Activated CD4-positive, alpha-beta T cell treated with anti-CD3 and anti-CD28 coated beads, Interleukin-2, amount 50 U/mL, for 16 hours (primary cell): ENCODE results near the gene BICRA.
A peak's percentile ranks its signal among the peaks of the same experiment; 100 is the strongest.
"Not testable (repeated sequence)": the region's sequence is repeated elsewhere in the genome, so short reads cannot be mapped to it uniquely, and the experiment has no call there.

Experiments used
- DNase-seq: peaks from one replicate; pipeline ENCODE4 v3.0.0-alpha.2; 2020

Gene BICRA

DNA sequence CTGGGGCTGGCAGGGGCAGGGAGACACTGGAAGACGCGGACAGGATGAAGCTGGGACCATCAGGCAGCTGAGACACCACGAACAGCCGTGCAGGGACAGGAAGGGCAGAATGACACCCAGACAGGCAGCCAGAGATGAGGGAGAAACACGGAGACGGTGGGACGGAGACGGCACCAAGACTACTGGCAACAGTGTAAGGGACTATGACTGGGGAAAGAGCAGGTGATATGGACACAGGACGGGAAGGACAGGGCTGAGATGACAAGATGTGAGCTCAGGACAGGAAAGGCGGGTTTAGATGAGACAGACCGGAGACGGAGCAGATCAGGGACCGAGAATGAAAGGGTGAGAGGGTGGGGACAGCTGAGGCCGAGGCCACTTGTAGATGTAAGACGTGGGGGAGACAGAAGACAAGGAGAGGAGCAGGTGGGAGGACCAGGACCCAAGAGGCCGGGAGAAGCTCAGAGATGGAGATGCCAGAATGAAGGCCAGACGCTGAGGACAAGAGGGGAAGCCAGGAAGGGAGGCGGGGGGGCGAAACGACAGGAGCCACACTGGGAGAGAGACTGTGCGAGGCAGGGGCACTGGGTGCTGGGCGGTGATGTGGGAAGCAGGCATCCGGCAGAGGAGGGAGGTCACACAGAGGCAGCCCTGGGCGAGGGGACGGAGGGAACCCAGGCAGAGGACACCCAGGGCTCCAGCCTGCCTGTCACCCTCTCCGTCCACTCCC, 86.8 kb downstream of the BICRA start:
- no peak for DNase-seq

DNA sequence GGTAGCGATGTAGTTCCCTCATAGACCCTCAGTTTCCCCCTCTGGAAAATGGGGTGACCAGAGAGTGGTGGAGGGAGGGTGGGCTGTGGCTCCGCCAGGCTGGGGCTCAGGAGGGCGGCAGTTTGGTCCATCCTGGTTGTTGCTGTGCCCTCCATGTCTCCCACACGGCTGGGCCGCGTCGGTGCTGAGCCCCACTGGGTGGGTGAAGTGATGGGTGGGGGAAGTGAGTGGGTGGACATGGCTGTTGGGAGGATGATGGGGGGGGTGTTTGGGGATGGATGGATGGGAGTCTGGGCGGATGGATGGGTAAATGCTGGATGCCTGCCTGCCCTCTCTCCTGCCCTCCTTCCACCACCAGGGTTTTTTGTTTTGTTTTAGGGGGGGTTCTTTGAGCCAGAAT, 87.7 kb downstream of the BICRA start:
- DNase-seq, result no peak

DNA sequence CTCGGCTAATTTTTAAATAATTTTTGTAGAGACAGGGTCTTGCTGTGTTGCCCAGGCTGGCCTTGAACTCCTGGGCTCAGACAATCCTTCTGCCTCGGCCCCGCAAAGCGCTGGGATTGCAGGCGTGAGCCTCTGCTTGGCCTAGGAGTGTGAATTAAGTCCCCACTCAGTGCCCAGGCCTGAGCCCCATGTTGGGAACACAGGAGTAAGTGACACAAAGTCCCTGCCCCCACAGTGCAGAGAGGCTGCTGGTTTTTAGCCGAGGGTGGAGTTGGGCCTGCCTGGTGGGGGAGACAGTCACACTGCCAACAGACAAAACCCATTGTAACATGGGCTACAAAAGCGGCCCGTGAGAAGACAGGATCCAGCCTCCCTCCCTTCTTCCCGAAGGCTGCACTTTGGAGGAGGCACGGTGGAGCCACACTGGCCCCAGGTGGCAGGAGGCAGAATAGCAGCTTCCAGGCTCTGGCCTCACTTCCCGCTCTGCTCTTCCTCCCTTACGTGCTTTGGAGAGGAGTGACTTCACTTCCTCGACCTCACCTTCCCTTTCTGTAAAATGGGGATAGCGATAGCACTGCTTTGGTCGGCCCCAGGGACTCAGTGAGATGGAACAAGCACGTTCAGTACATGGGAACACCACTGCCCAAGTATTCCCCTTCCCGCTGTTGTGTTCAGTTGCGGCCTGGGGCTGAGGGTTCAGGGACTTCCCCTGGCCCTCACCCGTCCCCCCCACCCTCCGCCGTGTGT, 89.1 kb downstream of the BICRA start:
- DNase-seq, result peak; percentile 66

DNA sequence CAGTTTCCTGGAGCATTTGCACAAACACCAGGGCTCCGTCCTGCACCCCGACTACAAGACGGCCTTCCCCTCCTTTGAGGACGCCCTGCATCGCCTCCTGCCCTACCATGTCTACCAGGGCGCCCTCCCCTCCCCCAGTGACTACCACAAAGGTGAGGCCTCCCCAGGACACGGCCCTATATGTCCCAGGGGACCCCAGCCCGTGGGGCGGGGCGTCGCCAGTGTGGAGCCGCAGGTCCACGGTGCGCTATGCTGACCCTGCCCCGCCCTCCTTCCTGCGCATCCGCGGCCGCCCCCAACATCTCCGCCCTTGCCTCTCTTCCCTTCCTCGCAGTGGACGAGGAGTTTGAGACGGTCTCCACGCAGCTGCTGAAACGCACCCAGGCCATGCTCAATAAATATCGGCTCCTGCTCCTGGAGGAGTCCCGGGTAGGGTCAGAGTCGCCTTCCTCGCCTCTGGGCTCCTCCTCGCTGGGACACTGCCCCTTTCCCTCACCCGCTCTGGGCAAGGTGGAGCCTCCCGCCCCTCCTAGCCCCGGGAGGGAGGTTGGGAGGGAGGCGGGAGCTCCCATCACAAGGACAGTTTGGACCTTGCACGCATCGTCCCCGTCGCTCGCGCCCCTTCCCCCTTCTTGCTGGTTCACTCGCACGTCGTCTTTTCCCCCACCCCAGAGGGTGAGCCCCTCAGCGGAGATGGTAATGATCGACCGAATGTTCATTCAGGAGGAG, 89.9 kb downstream of the BICRA start:
- no peak for DNase-seq

DNA sequence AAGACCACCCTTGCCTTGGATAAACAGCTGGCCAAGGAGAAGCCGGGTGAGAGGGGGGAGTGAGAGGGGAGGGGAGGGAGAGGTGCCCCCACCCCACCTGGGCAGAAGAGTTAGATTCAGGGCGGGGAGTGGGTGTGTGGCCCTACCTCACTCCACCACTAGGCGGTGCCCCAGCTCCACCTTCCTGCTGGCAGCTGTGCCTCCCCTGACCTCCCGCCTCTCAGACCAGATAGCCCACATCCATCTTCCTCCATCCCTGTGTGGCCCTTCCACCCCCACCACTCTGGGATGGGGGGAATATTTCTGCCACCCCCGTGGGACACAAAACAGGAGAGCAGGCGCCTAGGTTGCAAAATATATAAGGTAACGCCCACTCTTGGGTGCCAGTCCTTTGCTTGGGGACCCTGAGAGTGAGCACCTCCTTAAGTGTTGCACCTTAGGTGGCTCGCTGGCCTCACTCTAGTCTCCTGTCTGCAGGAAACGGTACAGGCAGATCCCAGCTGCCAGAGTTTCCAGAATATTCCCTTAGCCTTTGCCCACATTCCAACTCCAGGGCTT, 90.5 kb downstream of the BICRA start:
- peak; percentile 46 for DNase-seq

DNA sequence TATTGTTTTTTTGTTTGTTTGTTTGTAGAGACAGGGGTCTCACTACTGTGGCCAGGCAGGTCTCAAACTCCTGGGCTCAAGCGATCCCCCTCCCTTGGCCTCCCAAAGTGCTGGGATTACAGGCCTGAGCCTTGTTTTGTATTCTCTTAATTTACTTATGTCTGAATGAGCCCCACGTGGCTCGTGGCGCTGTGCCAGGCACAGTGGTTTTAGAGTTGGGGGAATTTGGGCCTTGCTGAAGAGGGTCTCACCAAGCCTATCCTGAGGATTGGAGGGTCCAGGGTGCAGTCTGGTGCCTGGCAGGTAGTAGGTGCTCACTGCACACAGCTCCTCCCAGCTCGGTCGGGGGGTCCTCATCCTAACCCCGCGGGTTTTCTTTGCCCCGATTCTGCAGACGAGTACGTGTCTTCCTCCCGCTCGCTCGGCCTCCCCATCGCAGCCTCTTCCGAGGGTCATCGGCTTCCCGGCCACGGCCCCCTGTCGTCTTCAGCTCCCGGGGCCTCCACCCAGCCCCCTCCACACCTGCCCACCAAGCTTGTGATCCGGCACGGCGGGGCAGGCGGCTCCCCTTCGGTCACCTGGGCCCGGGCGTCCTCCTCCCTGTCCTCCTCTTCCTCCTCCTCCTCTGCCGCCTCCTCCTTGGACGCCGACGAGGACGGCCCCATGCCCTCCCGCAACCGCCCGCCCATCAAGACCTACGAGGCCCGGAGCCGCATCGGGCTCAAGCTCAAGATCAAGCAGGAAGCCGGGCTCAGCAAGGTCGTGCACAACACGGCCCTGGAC, 92.2 kb downstream of the BICRA start:
- DNase-seq, result no peak

DNA sequence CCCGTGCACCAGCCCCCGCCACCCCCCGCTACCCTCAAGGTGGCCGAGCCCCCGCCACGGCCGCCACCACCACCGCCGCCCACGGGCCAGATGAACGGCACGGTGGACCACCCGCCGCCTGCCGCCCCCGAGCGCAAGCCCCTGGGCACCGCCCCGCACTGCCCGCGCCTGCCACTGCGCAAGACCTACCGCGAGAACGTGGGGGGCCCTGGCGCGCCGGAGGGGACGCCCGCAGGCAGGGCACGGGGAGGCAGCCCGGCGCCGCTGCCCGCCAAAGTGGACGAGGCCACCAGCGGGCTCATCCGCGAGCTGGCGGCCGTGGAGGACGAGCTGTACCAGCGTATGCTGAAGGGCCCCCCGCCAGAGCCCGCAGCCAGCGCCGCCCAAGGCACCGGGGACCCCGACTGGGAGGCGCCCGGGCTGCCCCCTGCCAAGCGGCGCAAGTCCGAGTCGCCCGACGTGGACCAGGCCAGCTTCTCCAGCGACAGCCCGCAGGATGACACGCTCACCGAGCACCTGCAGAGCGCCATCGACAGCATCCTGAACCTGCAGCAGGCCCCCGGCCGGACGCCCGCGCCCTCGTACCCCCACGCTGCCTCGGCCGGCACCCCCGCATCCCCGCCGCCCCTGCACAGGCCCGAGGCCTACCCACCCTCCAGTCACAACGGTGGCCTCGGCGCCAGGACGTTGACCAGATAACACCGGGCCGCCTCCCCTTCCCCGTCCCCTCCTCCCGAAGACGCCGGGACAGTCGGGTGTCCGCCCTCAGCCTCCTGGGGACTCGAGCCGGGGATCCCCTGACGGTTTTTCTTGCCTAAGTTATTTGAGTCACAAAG, 93.0 kb downstream of the BICRA start:
- DNase-seq, result no peak

DNA sequence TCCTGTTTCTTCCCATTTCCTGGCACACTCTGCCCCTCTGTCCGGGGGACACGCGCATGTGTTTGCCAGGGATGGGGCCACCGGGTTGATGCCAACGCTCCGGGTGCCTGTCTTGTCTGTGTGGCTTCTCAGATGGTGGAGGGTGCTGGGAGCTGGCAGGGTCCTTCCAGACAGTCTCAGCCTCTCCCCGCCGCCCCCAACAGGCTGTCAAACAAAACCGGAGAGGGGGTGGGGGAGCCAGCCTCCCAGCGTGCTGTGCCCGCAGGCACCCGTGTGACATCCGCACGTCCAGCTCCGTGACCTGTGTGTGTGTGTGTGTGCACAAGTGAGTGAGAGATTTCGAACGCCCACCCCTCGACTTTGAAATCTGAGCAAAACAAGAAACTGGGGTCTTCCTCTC, 93.7 kb downstream of the BICRA start:
- DNase-seq, result no peak

DNA sequence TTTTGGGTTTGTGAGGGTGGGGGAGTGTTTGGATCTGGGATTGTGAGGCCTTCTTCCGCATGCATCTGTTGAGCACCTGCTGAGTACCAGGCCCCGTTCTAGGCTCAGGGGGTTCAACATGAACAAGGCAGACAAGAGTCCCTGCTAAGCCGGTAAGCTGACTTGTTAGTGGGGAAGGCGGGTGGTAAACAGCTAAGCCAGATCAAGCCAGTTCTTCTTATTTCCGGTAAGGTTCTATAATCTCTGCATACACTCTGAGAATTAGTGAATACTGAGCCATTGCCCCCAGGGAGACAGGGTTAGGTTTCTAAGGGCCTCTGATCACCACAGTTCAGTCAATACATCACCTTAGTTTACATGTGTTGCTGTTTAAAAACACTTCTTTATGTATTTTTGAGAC, 94.4 kb downstream of the BICRA start:
- no peak for DNase-seq

DNA sequence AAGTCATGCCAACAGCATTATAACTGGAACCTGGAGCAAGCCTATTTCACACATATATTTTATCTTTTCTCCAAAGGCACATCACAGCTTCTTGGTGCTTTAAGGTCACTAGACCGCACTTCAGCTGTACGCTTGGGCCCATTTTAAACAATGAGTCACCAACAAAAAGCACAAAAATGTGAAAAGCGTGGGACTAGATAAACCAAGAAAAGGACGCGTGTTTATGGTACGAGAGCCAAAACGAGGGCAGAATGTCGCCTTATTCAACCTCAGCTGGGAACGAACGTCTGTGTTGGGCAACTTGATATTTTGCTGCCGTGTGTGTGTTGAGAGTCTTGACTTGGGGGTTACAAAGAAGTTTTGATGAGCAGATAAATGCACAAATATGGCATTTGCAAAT, 95.1 kb downstream of the BICRA start:
- DNase-seq, result no peak

DNA sequence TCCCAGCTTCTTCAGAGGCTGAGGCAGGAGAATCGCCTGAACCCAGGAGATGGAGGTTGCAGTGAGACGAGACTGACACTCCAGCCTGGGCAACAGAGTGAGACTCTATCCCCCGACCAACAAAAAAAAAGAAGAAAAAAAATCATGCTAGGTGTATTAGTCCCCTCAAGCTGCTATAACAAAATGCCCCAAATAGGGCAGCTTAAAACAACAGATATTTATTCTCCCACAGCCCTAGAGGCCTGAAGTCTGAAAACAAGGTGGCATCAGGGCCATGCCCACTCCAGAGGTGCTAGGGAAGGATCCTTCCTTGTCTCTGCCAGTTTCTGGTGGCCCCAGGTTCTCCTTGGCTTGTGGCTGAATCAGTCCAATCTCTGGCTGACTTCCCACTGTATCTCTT, 95.7 kb downstream of the BICRA start:
- no peak for DNase-seq

DNA sequence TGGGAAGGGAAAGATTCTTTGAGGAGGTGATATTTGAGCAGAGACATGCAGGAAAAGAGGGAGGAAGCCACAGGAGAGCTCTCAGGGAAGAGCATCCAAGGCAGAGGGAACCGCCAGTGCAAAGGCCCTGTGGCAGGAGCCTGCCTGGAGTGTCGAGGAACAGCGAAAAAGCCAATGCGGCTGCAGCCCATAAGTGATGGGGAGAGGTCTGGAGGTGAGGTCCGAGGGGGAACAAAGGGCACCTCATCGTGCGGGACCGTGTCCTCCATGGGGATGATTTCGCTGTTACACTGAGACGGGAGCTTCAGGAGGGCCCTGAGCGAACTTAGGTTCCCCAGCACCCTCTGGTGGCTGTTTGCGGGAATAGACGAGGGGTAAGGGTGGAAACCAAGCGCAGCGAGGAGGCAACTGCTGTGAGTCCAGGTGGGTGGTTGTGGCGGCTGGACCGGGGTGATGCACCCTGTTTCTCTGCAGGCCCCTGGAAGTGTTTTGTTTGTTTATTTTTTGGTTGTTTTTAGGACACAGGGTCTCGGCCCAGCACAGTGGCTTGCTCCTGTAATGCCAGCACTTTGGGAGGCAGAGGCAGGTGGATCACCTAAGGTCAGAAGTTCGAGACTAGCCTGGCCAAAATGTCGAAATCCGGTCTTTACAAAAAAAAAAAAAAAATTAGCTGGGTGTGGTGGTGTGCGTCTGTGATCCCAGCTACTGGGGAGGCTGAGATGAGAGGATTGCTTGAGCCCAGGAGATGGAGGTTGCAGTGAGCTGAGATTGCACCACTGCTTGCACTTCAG, 98.4 kb downstream of the BICRA start:
- DNase-seq, result peak; percentile 88

DNA sequence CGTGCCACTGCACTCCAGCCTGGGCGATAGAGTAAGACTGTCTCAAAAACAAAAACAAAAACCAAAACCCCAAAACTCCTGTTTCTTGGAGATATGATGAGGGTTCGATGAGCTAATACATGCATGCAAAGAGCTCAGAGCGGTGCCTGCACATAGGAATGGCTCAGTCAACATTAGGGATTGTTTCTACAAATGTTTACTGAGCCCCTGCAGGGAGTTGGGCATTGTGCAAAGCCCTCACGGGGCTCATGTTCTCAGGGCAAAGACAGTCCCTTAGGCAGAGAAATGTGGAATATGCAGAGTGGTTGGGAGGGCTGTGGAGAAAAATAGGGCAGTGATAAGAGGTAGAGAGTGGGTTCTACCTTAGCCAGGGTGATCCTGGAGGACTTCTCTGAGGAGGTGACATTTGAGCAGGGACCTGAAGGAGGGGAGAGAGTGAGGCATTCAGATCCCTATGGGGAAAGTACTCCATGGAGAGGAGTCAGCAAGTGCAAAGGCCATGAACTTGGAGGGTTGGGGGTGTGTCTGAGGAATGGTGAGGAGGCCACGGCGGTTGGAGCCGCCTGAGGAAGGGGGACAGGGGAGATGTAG, 102.8 kb downstream of the BICRA start:
- DNase-seq, result no peak

DNA sequence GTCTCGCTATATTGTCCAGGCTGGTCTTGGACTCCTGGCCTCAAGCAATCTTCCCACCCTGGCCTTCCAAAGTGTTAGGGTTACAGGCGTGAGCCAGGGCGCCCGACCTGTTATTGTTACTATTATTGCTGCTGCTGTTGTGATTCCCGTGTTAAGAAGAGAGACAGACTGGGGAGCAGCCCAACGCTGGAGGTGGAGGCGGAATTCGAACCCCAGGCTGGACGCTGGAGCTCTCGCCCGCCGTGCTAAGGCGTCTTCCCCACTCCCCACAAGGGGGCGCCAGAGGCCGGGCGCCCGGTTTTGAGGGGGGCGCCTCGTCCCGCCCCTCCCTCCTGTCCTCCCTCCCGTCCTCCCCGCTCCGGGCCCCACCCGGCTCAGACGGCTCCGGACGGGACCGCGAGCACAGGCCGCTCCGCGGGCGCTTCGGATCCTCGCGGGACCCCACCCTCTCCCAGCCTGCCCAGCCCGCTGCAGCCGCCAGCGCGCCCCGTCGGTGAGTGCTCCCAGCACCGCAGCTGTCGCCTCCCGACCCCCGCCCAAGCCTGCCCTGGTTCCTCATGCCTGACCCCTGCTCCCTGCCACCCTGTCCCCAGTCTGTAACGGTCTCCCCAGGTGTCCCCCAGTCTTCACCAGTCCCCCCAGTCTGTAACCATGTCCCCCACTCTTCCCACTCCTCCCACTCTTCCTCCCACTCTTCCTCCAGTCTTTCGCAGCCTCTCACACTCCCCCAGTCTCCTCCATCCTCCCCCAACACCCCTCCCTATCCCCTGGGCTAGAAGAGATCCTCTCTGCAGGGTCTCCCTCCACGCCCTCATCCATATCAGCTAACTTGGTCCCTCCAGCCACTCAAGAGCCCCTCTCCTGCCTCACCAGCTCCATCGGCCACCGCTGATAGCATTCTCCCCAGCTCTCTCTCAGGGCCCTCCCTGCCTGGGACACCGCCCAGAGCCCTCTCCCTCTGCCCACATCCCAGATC, 104.4 kb downstream of the BICRA start, which contains the start of gene EHD2:
EHD2 (plus strand) TSS at position 377 of the 976 bp plus-strand sequence. CDS start 3,191 bp downstream, outside the sequence.
- DNase-seq, result peak; percentile 36

DNA sequence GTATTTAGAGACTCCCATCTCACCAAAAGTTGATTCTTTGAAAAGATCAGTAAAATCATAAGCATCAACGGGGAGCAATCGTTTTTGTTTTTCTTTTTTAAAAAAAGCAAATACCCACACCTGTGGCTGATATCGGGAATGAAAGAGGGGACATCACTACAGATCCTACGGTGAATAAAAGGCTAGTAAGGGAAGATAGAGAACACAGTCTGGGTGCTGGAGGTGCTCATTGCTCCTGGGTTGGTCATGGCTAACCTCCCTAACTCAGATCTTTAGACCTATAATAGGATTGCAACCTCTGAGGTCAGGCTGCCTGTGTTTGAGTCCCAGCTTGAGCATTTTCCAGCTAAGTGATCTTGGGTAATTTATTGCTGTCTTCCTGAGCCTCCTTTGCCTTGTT, 105.4 kb downstream of the BICRA start:
- DNase-seq, result no peak

DNA sequence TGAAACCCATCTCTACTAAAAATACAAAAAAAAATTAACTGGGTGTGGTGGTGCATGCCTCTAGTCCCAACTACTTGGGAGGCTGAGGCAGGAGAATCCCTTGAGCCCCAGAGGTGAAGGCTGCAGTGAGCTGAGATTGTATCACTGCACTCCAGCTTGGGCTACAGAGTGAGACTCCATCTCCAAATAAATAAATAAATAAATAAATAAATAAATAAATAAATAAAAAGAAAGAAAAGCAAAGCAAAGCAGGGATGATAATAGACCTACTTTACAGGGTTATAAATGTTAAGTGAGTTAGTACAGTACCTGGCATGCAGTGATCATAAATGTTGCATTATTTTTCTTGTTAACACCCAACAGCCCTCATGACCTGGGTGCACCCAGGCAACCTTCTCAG, 105.9 kb downstream of the BICRA start:
- DNase-seq, result not testable (repeated sequence)

DNA sequence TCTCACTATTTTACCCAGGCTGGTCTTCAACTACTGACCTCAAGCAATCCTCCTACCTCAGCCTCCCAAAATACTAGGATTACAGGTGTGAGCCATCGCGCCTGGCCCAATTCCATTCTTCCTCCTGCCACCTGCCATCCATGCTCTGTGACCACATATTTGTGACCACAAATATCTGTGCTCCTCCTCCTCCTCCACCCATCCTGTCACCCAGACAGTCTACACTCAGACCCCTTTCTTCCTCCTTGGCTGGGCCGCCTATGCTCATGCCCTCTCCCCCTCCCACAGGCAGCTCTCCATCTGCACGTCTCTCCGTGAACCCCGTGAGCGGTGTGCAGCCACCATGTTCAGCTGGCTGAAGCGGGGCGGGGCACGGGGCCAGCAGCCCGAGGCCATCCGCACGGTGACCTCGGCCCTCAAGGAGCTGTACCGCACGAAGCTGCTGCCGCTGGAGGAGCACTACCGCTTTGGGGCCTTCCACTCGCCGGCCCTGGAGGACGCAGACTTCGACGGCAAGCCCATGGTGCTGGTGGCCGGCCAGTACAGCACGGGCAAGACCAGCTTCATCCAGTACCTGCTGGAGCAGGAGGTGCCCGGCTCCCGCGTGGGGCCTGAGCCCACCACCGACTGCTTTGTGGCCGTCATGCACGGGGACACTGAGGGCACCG, 107.5 kb downstream of the BICRA start:
- no peak for DNase-seq

DNA sequence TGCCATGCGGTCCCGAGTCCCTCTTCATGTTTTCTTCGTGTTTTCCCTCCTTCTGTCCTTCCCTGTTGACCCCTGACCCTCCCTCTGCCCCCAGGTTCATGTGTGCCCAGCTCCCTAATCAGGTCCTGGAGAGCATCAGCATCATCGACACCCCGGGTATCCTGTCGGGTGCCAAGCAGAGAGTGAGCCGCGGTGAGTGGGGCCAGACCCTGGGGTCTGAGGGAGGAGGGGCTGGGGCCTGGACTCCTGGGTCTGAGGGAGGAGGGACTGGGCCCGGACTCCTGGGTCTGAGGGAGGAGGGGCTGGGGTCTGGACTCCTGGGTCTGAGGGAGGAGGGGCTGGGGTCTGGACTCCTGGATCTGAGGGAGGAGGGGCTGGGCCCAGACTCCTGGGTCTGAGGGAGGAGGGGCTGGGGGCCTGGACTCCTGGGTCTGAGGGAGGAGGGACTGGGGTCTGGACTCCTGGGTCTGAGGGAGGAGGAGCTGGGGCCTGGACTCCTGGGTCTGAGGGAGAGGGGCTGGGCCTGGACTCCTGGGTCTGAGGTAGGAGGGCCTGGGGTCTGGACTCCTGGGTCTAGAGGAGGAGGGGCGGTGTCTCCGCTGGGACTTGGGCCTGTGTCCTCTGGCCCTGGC, 109.6 kb downstream of the BICRA start:
- DNase-seq, result not testable (repeated sequence)
